GM21528 (cell line): Measurements from ENCODE around the gene NSG1.
"Not testable (repeated sequence)": the region's sequence is repeated elsewhere in the genome, so short reads cannot be mapped to it uniquely, and the experiment has no call there.

Source experiments
- ATAC-seq: cut with Tn5 transposase; IDR thresholded peaks from one replicate; pipeline ENCODE4 v1.9.1; 2021; ENCODE audit warnings: mild to moderate bottlenecking, moderate library complexity; ENCODE audit not compliant: unreplicated experiment, low FRiP score

NSG1 gene

DNA sequence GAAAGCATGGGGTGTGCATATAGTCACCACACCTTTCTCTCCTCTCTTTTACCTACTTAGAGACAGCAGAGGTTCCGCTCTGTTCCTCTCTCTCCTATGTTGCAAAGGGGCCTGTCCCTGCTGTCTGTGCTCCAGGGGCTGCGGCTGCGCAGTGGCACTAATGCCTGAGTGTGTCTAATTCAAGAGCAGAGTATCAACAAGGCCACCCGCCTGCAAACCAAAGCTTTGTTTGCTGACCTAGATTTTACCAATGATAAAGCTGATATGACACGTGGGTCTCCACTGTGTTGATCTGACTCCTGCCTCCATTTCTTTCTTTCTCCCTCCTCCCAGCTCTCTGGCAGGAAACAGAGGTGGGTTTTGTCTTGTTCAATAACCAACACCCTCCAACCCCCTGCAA lies 74.9 kb downstream of the NSG1 start:
- ATAC-seq, result no peak

DNA sequence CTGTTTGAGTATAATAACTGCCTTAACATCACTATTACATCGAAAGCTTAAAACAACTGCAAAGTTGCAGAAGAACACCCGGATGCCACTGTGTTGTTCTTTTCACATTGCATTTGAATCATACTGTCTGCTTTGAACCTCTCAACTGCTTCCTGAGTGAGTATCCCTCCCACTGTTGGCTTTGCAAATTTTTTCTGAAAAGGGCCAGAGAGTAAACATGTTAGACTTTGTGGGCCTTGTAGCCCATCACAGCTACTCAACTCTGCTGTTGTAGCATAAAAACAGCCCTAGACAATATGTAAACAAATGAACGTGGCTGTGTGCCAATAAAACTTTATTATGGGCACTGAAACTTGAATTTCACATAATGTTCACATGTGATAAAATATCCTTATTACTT lies 76.1 kb downstream of the NSG1 start:
- ATAC-seq, result no peak

DNA sequence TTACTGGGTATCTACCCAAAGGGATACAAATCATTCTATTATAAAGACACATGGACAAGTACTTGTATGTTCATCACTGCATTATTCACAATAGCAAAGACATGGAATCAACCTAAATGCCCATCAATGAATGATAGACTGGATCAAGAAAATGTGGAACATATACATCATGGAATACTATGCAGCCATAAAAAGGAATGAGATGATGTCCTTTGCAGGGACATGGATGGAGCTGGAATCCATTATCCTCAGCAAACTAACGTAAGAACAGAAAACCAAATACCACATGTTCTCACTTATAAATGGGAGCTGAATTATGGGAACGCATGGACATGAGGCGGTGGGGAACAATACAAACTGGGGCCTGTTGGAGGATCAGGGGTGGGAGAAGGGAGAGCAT lies 78.3 kb downstream of the NSG1 start:
- ATAC-seq, result not testable (repeated sequence)
